NB4 (cell line): ENCODE measurements around the gene AK8.

Experiments
- POLR2A ChIP-seq: IDR thresholded peaks from 2 replicates; pipeline ENCODE4 v1.6.1; 2011; ENCODE audit warnings: mild to moderate bottlenecking; ENCODE audit not compliant: insufficient read length; ENCODE audit errors: extremely low read depth
- TF ChIP-seq, protein P1 (sequence below): IDR thresholded peaks from one replicate; pipeline ENCODE4 v1.5.1; 2012; ENCODE audit warnings: low read depth, low read length

DNA sequence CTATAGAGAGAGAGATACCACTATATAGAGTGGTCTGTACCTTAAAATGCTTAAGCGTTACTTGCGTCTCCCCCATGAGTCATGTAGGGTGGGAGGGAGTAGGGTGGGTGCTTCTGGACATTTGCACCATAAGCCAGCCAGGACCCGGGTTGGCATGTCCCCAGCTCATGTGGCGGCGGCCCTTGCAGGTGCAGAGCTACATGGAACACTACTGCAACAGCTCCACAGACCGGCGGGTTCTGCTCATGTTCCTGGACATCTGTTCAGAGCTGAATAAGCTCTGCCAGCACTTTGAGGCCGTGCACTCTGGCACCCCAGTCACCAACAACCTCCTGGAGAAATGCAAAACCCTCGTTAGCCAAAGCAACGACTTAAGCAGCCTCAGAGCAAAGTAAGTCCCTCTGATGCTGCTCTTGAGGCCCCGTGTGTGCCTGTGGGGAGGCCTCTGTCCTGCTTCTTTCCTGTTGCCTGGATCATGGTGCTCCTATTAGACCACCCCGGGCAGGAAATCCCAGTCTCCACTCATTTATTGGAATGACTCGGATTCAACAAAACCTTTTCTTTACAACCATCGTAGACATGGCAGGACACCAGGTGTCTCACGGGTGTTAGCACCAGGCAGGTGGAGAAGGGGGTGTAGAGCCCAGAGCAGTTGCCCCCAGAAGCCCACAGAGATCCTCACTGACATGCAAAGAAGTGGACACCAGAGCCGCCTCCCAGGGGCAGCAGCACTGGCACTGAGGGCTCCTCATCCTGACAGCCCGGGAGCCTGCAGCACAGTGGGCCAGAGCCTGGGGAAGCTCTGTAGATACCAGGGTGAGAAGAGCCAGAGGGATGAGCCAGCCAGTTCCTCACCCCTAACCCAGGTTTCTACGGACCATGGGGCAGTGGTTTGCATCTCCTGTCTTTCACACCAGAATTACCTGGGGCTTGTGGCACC is 9.4 kb upstream of the AK8 start:
- TF ChIP-seq, protein P1, sequence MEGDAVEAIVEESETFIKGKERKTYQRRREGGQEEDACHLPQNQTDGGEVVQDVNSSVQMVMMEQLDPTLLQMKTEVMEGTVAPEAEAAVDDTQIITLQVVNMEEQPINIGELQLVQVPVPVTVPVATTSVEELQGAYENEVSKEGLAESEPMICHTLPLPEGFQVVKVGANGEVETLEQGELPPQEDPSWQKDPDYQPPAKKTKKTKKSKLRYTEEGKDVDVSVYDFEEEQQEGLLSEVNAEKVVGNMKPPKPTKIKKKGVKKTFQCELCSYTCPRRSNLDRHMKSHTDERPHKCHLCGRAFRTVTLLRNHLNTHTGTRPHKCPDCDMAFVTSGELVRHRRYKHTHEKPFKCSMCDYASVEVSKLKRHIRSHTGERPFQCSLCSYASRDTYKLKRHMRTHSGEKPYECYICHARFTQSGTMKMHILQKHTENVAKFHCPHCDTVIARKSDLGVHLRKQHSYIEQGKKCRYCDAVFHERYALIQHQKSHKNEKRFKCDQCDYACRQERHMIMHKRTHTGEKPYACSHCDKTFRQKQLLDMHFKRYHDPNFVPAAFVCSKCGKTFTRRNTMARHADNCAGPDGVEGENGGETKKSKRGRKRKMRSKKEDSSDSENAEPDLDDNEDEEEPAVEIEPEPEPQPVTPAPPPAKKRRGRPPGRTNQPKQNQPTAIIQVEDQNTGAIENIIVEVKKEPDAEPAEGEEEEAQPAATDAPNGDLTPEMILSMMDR, result no peak
- no peak for TF ChIP-seq POLR2A
